HEK293 (cell line): ENCODE data around the gene SERPINB4.

Experiments used
- CTCF ChIA-PET: fragments of 350-600 bp; formaldehyde crosslinking; extraction: SDS; loops from one replicate; lab custom pipeline; 2021; ENCODE audit warnings: antibody characterized with exemption; lab: Yijun Ruan, JAX
- POLR2A ChIA-PET: fragments of 300-600 bp; formaldehyde crosslinking; extraction: SDS; loops from one replicate; lab custom pipeline; 2020; ENCODE audit warnings: antibody characterized with exemption, inconsistent platforms; lab: Yijun Ruan, JAX
- H3K27ac ChIP-seq: fragments of 200-500 bp; sonication (Bioruptor generic); 2 replicates; pipeline ENCODE4 v1.5.1; 2014; ENCODE audit warnings: low read depth, low read length, control low read depth, inconsistent platforms; ENCODE audit errors: extremely low read depth
- H3K36me3 ChIP-seq, 2 experiments: fragments of 200-500 bp in 1 of 2; sonication (Bioruptor generic) in 1 of 2; 1 replicate in 1 of 2; 2 replicates in 1 of 2; pipeline ENCODE4 v1.5.1; 2014 to 2017; ENCODE audit warnings: inconsistent platforms in 2 of 2, low read length in 2 of 2; ENCODE audit not compliant: control insufficient read depth in 2 of 2, insufficient read depth in 1 of 2
- H3K4me1 ChIP-seq: fragments of 200-500 bp; sonication (Bioruptor generic); 2 replicates; pipeline ENCODE4 v1.5.1; 2014; ENCODE audit warnings: mild to moderate bottlenecking, low read length, inconsistent platforms; ENCODE audit not compliant: control insufficient read depth, insufficient read depth
- H3K4me3 ChIP-seq: 2 replicates; pipeline ENCODE4 v1.5.1; 2011; ENCODE audit warnings: low read depth, mild to moderate bottlenecking, control low read depth, low read length, moderate library complexity
- H3K9me3 ChIP-seq: fragments of 200-500 bp; sonication (Bioruptor generic); 2 replicates; pipeline ENCODE4 v1.5.1; 2014; ENCODE audit warnings: low read depth, low read length, inconsistent platforms; ENCODE audit not compliant: control insufficient read depth, insufficient read depth
- HOXC10 ChIP-seq: sonication (generic); formaldehyde crosslinking; IDR thresholded peaks from 2 replicates; pipeline ENCODE4 v1.8.1; 2023; ENCODE audit warnings: mild to moderate bottlenecking, missing genetic modification reagents
- KLF7 ChIP-seq: fragments of 450-650 bp; formaldehyde crosslinking; IDR thresholded peaks from 2 replicates; pipeline ENCODE4 v1.5.1; 2016; ENCODE audit warnings: missing biosample characterization, missing genetic modification characterization, borderline replicate concordance
- KLF8 ChIP-seq: fragments of 450-650 bp; formaldehyde crosslinking; IDR thresholded peaks from 2 replicates; pipeline ENCODE4 v1.5.1; 2016; ENCODE audit warnings: missing biosample characterization, missing genetic modification characterization
- MYNN ChIP-seq: fragments of 450-650 bp; formaldehyde crosslinking; IDR thresholded peaks from 2 replicates; pipeline ENCODE4 v1.5.1; 2016; ENCODE audit warnings: missing biosample characterization, missing genetic modification characterization, borderline replicate concordance
- OSR2 ChIP-seq: fragments of 450-650 bp; formaldehyde crosslinking; IDR thresholded peaks from 2 replicates; pipeline ENCODE4 v1.5.1; 2016; ENCODE audit warnings: missing biosample characterization, missing genetic modification characterization
- ZIC2 ChIP-seq: fragments of 450-650 bp; formaldehyde crosslinking; IDR thresholded peaks from 2 replicates; pipeline ENCODE4 v1.5.1; 2016; ENCODE audit warnings: missing biosample characterization, missing genetic modification characterization
- ZNF133 ChIP-seq: fragments of 450-650 bp; formaldehyde crosslinking; IDR thresholded peaks from 2 replicates; pipeline ENCODE4 v1.5.1; 2016; ENCODE audit warnings: missing biosample characterization, missing genetic modification characterization
- ZNF174 ChIP-seq: fragments of 450-650 bp; formaldehyde crosslinking; IDR thresholded peaks from 2 replicates; pipeline ENCODE4 v1.5.0; 2017; ENCODE audit warnings: missing biosample characterization, mild to moderate bottlenecking, missing genetic modification characterization
- ZNF248 ChIP-seq: fragments of 450-650 bp; formaldehyde crosslinking; IDR thresholded peaks from 2 replicates; pipeline ENCODE4 v1.5.1; 2017; ENCODE audit warnings: missing biosample characterization, missing genetic modification characterization
- ZNF302 ChIP-seq: fragments of 450-650 bp; formaldehyde crosslinking; IDR thresholded peaks from 2 replicates; pipeline ENCODE4 v1.5.1; 2016; ENCODE audit warnings: missing biosample characterization, missing genetic modification characterization, low read depth
- ZNF707 ChIP-seq: fragments of 450-650 bp; formaldehyde crosslinking; IDR thresholded peaks from 2 replicates; pipeline ENCODE4 v1.5.1; 2016; ENCODE audit warnings: missing biosample characterization, missing genetic modification characterization
- ZNF791 ChIP-seq: fragments of 450-650 bp; formaldehyde crosslinking; IDR thresholded peaks from 2 replicates; pipeline ENCODE4 v1.5.1; 2016; ENCODE audit warnings: missing biosample characterization, missing genetic modification characterization
- TF ChIP-seq, protein P1 (sequence below): fragments of 450-650 bp; formaldehyde crosslinking; IDR thresholded peaks from 2 replicates; pipeline ENCODE4 v1.5.1; 2017; ENCODE audit warnings: missing biosample characterization, missing genetic modification characterization
- TF ChIP-seq, protein P2 (sequence below): fragments of 450-650 bp; formaldehyde crosslinking; IDR thresholded peaks from 2 replicates; pipeline ENCODE4 v1.5.1; 2017; ENCODE audit warnings: missing biosample characterization, missing genetic modification characterization
- TF ChIP-seq, protein P3 (sequence below): fragments of 450-650 bp; formaldehyde crosslinking; IDR thresholded peaks from 2 replicates; pipeline ENCODE4 v1.5.1; 2017; ENCODE audit warnings: missing biosample characterization, missing genetic modification characterization
- TF ChIP-seq, protein P4 (sequence below): fragments of 450-650 bp; formaldehyde crosslinking; IDR thresholded peaks from 2 replicates; pipeline ENCODE4 v1.5.1; 2016; ENCODE audit warnings: missing biosample characterization, missing genetic modification characterization
- TF ChIP-seq, protein P5 (sequence below): fragments of 450-650 bp; formaldehyde crosslinking; IDR thresholded peaks from 2 replicates; pipeline ENCODE4 v1.5.1; 2016; ENCODE audit warnings: missing biosample characterization, missing genetic modification characterization, low read depth
- TF ChIP-seq, protein P6 (sequence below): fragments of 450-650 bp; formaldehyde crosslinking; IDR thresholded peaks from 2 replicates; pipeline ENCODE4 v1.5.1; 2016; ENCODE audit warnings: missing biosample characterization, missing genetic modification characterization

Gene SERPINB4

DNA sequence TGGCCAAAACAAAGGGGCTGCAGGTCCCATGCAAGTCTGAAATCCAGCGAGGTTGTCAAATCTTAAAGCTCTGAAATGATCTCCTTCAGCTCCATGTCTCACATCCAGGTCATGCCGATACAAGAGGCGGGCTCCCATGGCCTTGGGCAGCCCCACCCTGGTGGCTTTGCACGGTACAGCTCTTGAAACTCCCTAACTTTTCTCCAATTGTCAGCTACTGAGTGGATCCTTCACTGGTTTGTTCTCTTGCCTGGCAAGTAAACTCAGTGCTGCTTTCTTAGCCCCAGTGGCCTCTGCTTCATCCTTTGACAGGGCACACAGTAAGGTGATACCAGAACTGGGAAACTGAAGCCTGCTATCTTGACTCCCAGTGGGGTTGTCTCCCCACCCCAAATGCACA, 30.6 kb downstream of the SERPINB4 start (continued):
- TF ChIP-seq, protein P1, sequence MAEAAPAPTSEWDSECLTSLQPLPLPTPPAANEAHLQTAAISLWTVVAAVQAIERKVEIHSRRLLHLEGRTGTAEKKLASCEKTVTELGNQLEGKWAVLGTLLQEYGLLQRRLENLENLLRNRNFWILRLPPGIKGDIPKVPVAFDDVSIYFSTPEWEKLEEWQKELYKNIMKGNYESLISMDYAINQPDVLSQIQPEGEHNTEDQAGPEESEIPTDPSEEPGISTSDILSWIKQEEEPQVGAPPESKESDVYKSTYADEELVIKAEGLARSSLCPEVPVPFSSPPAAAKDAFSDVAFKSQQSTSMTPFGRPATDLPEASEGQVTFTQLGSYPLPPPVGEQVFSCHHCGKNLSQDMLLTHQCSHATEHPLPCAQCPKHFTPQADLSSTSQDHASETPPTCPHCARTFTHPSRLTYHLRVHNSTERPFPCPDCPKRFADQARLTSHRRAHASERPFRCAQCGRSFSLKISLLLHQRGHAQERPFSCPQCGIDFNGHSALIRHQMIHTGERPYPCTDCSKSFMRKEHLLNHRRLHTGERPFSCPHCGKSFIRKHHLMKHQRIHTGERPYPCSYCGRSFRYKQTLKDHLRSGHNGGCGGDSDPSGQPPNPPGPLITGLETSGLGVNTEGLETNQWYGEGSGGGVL = no peak

DNA sequence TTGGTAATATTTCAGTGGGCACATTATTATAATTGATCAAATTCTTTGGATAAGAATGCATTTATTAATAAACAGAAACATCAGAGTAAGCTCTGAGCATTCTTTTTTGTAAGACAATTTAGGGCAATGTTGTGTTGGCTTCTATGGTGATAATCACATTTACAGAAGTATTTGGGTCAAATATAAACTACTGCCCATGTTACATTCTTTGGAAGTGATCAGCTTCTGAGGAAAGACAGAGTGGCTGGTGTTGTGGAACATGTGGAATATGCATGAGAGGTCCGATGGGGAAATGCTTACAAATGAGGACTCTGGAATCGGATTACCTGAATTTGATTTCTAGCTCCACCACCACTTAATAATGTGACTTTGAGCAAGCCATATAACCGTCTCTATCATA, 37.5 kb downstream of the SERPINB4 start:
- ChIA-PET POLR2A (no interaction called here), CTCF (interaction anchor here (0.7 to 1.2 kb wide), 2 partner anchors 88 to 298 kb away, joined by 3 to 5 read pairs; no protein-coding TSS in a partner anchor)
- no peak overlapping the region for H3K27ac ChIP-seq
- TF ChIP-seq ZNF174 (tag by site-specific recombination) (no peak), ZNF302 (tag by site-specific recombination) (no peak), KLF7 (tag by site-specific recombination) (no peak), KLF8 (tag by site-specific recombination) (no peak), ZNF707 (no peak), OSR2 (tag by site-specific recombination) (no peak), ZNF248 (tag by site-specific recombination) (no peak), ZNF791 (tag by site-specific recombination) (no peak), MYNN (tag by site-specific recombination) (no peak), ZNF133 (tag by site-specific recombination) (no peak), ZIC2 (tag by site-specific recombination) (no peak), HOXC10 (CRISPR knock-in tag) (no peak)
- TF ChIP-seq, protein P2, sequence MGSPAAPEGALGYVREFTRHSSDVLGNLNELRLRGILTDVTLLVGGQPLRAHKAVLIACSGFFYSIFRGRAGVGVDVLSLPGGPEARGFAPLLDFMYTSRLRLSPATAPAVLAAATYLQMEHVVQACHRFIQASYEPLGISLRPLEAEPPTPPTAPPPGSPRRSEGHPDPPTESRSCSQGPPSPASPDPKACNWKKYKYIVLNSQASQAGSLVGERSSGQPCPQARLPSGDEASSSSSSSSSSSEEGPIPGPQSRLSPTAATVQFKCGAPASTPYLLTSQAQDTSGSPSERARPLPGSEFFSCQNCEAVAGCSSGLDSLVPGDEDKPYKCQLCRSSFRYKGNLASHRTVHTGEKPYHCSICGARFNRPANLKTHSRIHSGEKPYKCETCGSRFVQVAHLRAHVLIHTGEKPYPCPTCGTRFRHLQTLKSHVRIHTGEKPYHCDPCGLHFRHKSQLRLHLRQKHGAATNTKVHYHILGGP (tag by site-specific recombination) = no peak
- TF ChIP-seq, protein P3, sequence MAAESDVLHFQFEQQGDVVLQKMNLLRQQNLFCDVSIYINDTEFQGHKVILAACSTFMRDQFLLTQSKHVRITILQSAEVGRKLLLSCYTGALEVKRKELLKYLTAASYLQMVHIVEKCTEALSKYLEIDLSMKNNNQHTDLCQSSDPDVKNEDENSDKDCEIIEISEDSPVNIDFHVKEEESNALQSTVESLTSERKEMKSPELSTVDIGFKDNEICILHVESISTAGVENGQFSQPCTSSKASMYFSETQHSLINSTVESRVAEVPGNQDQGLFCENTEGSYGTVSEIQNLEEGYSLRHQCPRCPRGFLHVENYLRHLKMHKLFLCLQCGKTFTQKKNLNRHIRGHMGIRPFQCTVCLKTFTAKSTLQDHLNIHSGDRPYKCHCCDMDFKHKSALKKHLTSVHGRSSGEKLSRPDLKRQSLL (tag by site-specific recombination) = no peak
- TF ChIP-seq, protein P4, sequence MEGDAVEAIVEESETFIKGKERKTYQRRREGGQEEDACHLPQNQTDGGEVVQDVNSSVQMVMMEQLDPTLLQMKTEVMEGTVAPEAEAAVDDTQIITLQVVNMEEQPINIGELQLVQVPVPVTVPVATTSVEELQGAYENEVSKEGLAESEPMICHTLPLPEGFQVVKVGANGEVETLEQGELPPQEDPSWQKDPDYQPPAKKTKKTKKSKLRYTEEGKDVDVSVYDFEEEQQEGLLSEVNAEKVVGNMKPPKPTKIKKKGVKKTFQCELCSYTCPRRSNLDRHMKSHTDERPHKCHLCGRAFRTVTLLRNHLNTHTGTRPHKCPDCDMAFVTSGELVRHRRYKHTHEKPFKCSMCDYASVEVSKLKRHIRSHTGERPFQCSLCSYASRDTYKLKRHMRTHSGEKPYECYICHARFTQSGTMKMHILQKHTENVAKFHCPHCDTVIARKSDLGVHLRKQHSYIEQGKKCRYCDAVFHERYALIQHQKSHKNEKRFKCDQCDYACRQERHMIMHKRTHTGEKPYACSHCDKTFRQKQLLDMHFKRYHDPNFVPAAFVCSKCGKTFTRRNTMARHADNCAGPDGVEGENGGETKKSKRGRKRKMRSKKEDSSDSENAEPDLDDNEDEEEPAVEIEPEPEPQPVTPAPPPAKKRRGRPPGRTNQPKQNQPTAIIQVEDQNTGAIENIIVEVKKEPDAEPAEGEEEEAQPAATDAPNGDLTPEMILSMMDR (tag by site-specific recombination) = no peak
- TF ChIP-seq, protein P5, sequence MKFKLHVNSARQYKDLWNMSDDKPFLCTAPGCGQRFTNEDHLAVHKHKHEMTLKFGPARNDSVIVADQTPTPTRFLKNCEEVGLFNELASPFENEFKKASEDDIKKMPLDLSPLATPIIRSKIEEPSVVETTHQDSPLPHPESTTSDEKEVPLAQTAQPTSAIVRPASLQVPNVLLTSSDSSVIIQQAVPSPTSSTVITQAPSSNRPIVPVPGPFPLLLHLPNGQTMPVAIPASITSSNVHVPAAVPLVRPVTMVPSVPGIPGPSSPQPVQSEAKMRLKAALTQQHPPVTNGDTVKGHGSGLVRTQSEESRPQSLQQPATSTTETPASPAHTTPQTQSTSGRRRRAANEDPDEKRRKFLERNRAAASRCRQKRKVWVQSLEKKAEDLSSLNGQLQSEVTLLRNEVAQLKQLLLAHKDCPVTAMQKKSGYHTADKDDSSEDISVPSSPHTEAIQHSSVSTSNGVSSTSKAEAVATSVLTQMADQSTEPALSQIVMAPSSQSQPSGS (tag by site-specific recombination) = no peak
- TF ChIP-seq, protein P6, sequence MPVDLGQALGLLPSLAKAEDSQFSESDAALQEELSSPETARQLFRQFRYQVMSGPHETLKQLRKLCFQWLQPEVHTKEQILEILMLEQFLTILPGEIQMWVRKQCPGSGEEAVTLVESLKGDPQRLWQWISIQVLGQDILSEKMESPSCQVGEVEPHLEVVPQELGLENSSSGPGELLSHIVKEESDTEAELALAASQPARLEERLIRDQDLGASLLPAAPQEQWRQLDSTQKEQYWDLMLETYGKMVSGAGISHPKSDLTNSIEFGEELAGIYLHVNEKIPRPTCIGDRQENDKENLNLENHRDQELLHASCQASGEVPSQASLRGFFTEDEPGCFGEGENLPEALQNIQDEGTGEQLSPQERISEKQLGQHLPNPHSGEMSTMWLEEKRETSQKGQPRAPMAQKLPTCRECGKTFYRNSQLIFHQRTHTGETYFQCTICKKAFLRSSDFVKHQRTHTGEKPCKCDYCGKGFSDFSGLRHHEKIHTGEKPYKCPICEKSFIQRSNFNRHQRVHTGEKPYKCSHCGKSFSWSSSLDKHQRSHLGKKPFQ (tag by site-specific recombination) = no peak
- TF ChIP-seq, protein P1 = no peak
- H3K4me1 ChIP-seq = no peaks in the 10 kb centered on the region
- H3K9me3 ChIP-seq = no peaks in the 10 kb centered on the region
- no peak overlapping the region for H3K4me3 ChIP-seq
- no peaks in the 10 kb centered on the region for H3K36me3 ChIP-seq
